ENCODE data around the gene SPEN.

The SPEN gene

GRCh38 chr1:15962176-15962575 lies 114.7 kb downstream of the SPEN start:
- DNase-seq (ENCODE audit: low spot score): no peak
- no peak for TF ChIP-seq CTCF (IDR thresholded peaks at IDR 0.05; ENCODE audit: extremely low read depth, missing control alignments)

- no peak for TF ChIP-seq CTCF (IDR thresholded peaks at IDR 0.05; ENCODE audit: extremely low read depth, missing control alignments)
Measured at GRCh38 chr1:15962671-15963362, 115.3 kb downstream of the SPEN start.

GRCh38 chr1:15963363-15963967 lies 116.0 kb downstream of the SPEN start:
- no peak for TF ChIP-seq CTCF (IDR thresholded peaks at IDR 0.05; ENCODE audit: extremely low read depth, missing control alignments)
- DNase-seq (ENCODE audit: low spot score): no peak

More at GRCh38 chr1:15962671-15963362, 115.3 kb downstream of the SPEN start:
- DNase-seq (ENCODE audit: low spot score): no peak

DNA sequence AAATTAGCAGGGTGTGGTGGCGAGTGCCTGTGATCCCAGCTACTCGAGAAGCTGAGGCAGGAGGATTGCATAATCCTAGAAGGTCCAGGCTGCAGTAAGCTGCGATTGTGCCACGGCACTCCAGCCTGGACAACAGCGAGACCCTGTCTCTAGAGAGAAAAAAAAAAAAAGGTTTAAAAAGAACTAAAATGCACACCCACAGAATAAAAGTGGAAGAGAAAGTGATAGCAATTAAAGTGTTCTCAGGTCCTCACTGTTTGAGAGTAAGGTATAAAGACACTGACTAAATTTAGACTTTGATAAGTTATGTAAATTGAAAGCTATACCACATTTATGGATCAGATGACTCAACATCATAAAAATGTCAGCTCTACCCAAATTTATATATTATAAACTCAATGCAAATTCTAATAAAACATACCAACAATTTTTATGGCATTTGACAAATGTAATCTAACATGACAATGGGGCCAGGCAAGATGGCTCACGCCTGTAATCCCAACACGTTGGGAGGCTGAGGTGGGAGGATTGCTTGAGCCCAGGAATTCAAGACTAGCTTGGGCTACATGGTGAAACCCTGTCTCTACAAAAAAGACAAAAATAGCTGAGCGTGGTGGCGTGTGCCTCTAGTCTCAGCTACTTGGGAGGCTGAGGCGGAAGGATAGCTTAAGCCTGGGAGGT lies 116.6 kb downstream of the SPEN start:
- peak; percentile 72 for DNase-seq (ENCODE audit: low spot score)
- no peak for TF ChIP-seq CTCF (IDR thresholded peaks at IDR 0.05; ENCODE audit: extremely low read depth, missing control alignments)

DNA sequence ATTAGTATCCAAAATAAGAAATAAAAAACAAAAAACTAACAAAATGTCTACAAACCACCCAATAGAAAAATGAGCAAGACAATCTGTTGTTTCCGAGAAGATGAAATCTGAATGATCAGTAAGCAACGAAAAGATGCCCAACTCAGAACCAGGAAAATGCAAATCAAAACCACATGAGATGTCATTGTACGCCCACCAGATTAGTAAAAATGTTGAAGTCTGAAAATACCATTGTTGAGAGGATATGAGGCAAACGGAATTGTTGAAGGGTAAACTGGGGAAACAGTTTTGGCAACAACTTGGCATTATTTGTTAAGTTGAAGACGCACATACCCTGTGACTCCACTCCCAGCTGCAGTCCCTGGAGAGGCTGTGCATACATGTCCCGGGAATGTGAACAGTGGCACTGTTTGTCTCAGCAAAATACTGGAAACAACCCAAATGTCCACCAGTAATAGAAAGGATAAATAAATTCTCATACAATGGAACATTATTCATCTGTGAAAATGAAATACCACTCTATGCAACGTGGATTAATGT lies 117.8 kb downstream of the SPEN start:
- TF ChIP-seq CTCF (IDR thresholded peaks at IDR 0.05; ENCODE audit: extremely low read depth, missing control alignments): no peak
- DNase-seq (ENCODE audit: low spot score): peak; percentile 46

DNA sequence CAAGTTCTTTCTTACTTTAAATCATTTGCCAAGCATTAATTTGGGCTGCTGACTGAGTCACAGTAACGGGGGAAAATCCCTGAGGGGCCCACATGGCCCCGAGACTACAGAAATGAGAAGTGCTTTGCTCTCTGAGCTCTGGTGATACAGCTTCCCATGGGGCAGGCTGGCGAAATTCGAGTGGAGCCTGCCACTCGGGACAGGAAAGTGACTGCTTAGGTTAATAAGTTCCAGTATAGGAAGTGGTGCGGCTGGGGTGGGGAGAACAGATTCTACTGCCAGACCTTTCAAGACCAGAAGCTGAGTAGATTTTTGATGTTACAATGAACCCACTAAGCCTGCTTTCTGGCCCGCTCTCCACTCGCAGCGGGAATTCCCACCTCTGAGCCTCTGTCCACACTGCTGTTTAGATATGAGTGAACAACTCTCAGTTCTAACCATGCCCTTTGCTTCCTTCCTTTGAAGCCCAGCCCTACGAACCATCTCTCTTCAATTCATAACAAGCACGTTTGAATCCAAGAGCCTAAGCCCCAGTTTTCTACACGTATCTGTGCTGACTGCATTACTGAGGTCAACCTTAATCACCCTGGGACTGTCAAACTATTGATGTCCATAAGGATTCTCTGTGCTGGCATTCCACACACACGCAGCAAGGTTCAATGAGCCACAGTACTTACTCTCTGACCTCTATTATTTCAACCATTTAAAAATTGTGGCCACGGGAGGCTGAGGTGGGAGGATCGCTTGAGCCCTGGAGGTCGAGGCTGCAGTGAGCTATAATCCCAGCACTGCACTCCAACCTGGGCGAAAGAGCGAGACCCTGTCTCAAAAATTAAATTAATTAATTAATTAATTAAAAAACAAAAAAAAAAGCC lies 118.8 kb downstream of the SPEN start:
- peak; percentile 88 for DNase-seq (ENCODE audit: low spot score)

More for the DNA sequence above, 118.8 kb downstream of the SPEN start:
- no peak for TF ChIP-seq CTCF (IDR thresholded peaks at IDR 0.05; ENCODE audit: extremely low read depth, missing control alignments)

Data from GM20000 (cell line).